Panc1 (cell line): ENCODE results near the gene ZBTB9.

Experiments
- CTCF ChIP-seq: fragments of 450-650 bp; IDR thresholded peaks from 2 replicates; pipeline ENCODE4 v1.5.1; 2017; ENCODE audit warnings: mild to moderate bottlenecking
- POLR2AphosphoS5 ChIP-seq: IDR thresholded peaks from 2 replicates; pipeline ENCODE4 v1.6.1; 2012; ENCODE audit warnings: mild to moderate bottlenecking, low read depth, low read length, moderate library complexity
- REST ChIP-seq, 2 experiments: IDR thresholded peaks; 2 replicates each; pipeline ENCODE4 v1.6.1; 2011 to 2012; ENCODE audit warnings: low read depth in 2 of 2, control low read depth in 1 of 2, low read length in 1 of 2, mild to moderate bottlenecking in 1 of 2, moderate library complexity in 1 of 2; ENCODE audit not compliant: insufficient read depth in 1 of 2
- SIN3A ChIP-seq: IDR thresholded peaks from 2 replicates; pipeline ENCODE4 v1.6.1; 2012; ENCODE audit warnings: low read depth, mild to moderate bottlenecking, low read length, moderate library complexity, borderline replicate concordance; ENCODE audit not compliant: insufficient read depth

- TF ChIP-seq CTCF (no peak), POLR2AphosphoS5 (no peak), REST (IDR thresholded peaks at IDR 0.05; ENCODE audit: insufficient read depth in 1 of 2, low read depth in 2 of 2, low read length in 1 of 2) (no peak), SIN3A (no peak)
Observed at GRCh38 chr6:33424855-33425667, 29.3 kb upstream of the ZBTB9 start.
